A673 (cell line): ENCODE results near the gene ABCA10. TPM values are rescaled to one million over a fixed set of nuclear protein-coding genes. Genes with fewer than 3 reads are reported as not detected.

Source experiments
- BruUV-seq: library from RNA; stranded (reverse); fragments of 400-500 nt; replicated peaks from 2 replicates; lab custom pipeline; 2021; lab: Mats Ljungman, UMichigan
- CTCF ChIA-PET: fragments of 300-600 bp; sonication (Branson Sonifier 250); formaldehyde crosslinking; loops from one replicate; lab custom pipeline; 2022; ENCODE audit warnings: antibody characterized with exemption; lab: Charles Lee
- POLR2A ChIA-PET: fragments of 300-600 bp; sonication (Branson Sonifier 250); formaldehyde crosslinking; loops from one replicate; lab custom pipeline; 2022; ENCODE audit warnings: antibody characterized with exemption; ENCODE audit not compliant: low non-redundant PET; lab: Charles Lee
- DNase-seq: peaks from one replicate; pipeline ENCODE4 v3.0.0-alpha.2; 2015; ENCODE audit warnings: low spot score
- H3K27ac ChIP-seq: fragments of 200-600 bp; sonication (generic); 2 replicates; pipeline ENCODE4 v1.5.1; 2016; ENCODE audit warnings: mixed run types, low read depth, mild to moderate bottlenecking, mixed read lengths, antibody characterized with exemption, low read length; ENCODE audit not compliant: poor library complexity, severe bottlenecking
- H3K27me3 ChIP-seq: fragments of 200-600 bp; sonication (generic); replicated peaks from 2 replicates; pipeline ENCODE4 v1.6.1; 2017; ENCODE audit warnings: mixed run types, low read depth, mild to moderate bottlenecking, mixed read lengths, antibody characterized with exemption, low read length; ENCODE audit not compliant: insufficient read depth, poor library complexity
- H3K36me3 ChIP-seq: fragments of 200-600 bp; sonication (generic); 2 replicates; pipeline ENCODE4 v1.6.1; 2016; ENCODE audit warnings: mixed run types, mild to moderate bottlenecking, mixed read lengths, antibody characterized with exemption, low read length; ENCODE audit not compliant: insufficient read depth, poor library complexity, severe bottlenecking
- H3K4me1 ChIP-seq: fragments of 200-600 bp; sonication (generic); 2 replicates; pipeline ENCODE4 v1.6.1; 2017; ENCODE audit warnings: mixed run types, mild to moderate bottlenecking, mixed read lengths, antibody characterized with exemption, low read length; ENCODE audit not compliant: insufficient read depth, poor library complexity, severe bottlenecking
- H3K4me3 ChIP-seq: fragments of 200-600 bp; sonication (generic); 2 replicates; pipeline ENCODE4 v1.5.1; 2016; ENCODE audit warnings: low read depth, mixed run types, mild to moderate bottlenecking, mixed read lengths, low read length; ENCODE audit not compliant: poor library complexity, severe bottlenecking
- H3K9me3 ChIP-seq: fragments of 200-600 bp; sonication (generic); 2 replicates; pipeline ENCODE4 v1.6.1; 2016; ENCODE audit warnings: mixed run types, low read depth, mild to moderate bottlenecking, mixed read lengths, antibody characterized with exemption, low read length; ENCODE audit not compliant: poor library complexity, severe bottlenecking
- CTCF ChIP-seq: fragments of 300-800, 200-600 bp; sonication (generic); conservative IDR thresholded peaks from 2 replicates; pipeline ENCODE4 v1.5.1; 2017; ENCODE audit warnings: low read depth, mild to moderate bottlenecking, antibody characterized with exemption, low read length, moderate library complexity, mixed read lengths
- EZH2 ChIP-seq: fragments of 200-600 bp; sonication (generic); IDR thresholded peaks from 2 replicates; pipeline ENCODE4 v1.6.1; 2017; ENCODE audit warnings: borderline replicate concordance, low read depth, mild to moderate bottlenecking, mixed read lengths, antibody characterized with exemption, low read length; ENCODE audit not compliant: poor library complexity, severe bottlenecking
- intact Hi-C: fragments of 100-400 bp; cut with micrococcal nuclease; formaldehyde crosslinking; loops from one replicate; pipeline ENCODE4 v1.10.0; 2022; ENCODE audit not compliant: unreplicated experiment
- total RNA-seq: library from RNA; stranded (reverse); gene quantifications from 2 replicates; pipeline ENCODE4 v1.2.3, GENCODE V29; 2021

The ABCA10 gene
- total RNA-seq, 1 experiment from 2014 or later: 0.47 TPM

GRCh38 chr17:69231521-69231920, 2.9 kb upstream of the ABCA10 start:
- POLR2A ChIA-PET: no interaction called here

GRCh38 chr17:69230939-69231338, 2.3 kb upstream of the ABCA10 start:
- intact Hi-C loops: no loop called here
- POLR2A ChIA-PET: no interaction called here
- CTCF ChIA-PET: interaction anchor here (1.1 kb wide), 1 partner anchor 459 kb away, joined by 5 read pairs; no protein-coding TSS in a partner anchor
- no TSS peak for BruUV-seq
- H3K27me3 ChIP-seq: no peaks in the 10 kb centered on the region
- DNase-seq: no peak
- peaks cover 14% of the 10 kb centered on the region for H3K9me3 ChIP-seq
- H3K4me1 ChIP-seq: peaks cover 8% of the 10 kb centered on the region
- H3K36me3 ChIP-seq: no peaks in the 10 kb centered on the region
- TF ChIP-seq EZH2 (no peak), CTCF (no peak)
- H3K4me3 ChIP-seq: no peak overlapping the region
- no peak overlapping the region for H3K27ac ChIP-seq

More at GRCh38 chr17:69231521-69231920, 2.9 kb upstream of the ABCA10 start:
- Histone ChIP-seq H3K36me3 (no peaks in the 10 kb centered on the region), H3K4me3 (no peak overlapping the region), H3K27me3 (no peaks in the 10 kb centered on the region), H3K4me1 (peaks cover 14% of the 10 kb centered on the region), H3K27ac (no peak overlapping the region), H3K9me3 (peaks cover 14% of the 10 kb centered on the region)
- intact Hi-C loops: no loop called here
- no TSS peak for BruUV-seq
- TF ChIP-seq CTCF (no peak), EZH2 (no peak)
- no peak for DNase-seq
- CTCF ChIA-PET: no interaction called here

- H3K36me3 ChIP-seq: no peaks in the 10 kb centered on the region
- POLR2A ChIA-PET: no interaction called here
- BruUV-seq: no TSS peak
- H3K9me3 ChIP-seq: peaks cover 13% of the 10 kb centered on the region
- H3K27ac ChIP-seq: no peak overlapping the region
- no peak for DNase-seq
- H3K27me3 ChIP-seq: no peaks in the 10 kb centered on the region
- TF ChIP-seq EZH2 (no peak), CTCF (no peak)
- no peak overlapping the region for H3K4me3 ChIP-seq
- intact Hi-C loops: no loop called here
- CTCF ChIA-PET: no interaction called here
- no peaks in the 10 kb centered on the region for H3K4me1 ChIP-seq
Measured at GRCh38 chr17:69228018-69228417, 606 bp downstream of the ABCA10 start.
